Gastroesophageal sphincter (tissue), 3 donors: Measurements from ENCODE around the gene WDR5.

Source experiments
- POLR2A ChIP-seq, 2 donors: fragments of 450-650 bp; IDR thresholded peaks; one replicate each; pipeline ENCODE4 v1.6.1; 2017; ENCODE audit warnings: antibody characterized with exemption in 2 of 2, mild to moderate bottlenecking in 2 of 2, moderate library complexity in 1 of 2
- TF ChIP-seq, protein P1 (sequence below), 4 experiments: fragments of 200-600 bp in 2 of 4; fragments of 450-650 bp in 2 of 4; sonication (generic) in 1 of 4; IDR thresholded peaks; one replicate each; pipeline ENCODE4 v1.5.1; 2017 to 2019; ENCODE audit warnings: antibody characterized with exemption in 4 of 4, mild to moderate bottlenecking in 2 of 4, moderate library complexity in 2 of 4

DNA sequence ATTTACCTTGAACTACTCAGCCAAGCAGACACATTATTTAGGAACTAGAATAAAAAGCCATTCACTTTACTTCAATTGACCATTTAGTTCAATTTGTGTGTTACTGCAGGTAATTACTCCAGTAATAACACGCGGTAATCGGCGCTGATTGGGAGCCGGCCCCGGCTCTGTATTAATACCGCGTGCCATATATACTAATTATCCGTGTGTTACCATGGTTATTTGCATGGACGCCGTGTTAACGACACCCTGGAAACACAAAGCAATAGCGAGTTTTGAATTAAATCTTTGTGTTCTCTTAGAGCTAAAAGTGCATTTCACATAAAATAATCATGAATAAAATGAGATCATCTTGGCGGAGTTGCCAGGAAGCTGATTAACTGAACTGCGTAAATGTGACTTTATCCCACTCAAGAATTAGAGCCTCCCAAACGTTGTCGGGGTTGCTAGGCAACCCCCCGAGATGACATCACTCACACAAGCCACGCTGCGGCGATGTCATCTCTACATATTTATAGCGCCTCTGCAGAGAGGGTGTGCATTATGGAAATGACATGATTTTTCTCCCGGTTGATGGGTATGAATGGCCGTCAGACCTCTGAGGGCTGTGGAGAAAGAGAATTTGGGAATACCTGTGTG lies 69.9 kb downstream of the WDR5 start:
- TF ChIP-seq, protein P1, sequence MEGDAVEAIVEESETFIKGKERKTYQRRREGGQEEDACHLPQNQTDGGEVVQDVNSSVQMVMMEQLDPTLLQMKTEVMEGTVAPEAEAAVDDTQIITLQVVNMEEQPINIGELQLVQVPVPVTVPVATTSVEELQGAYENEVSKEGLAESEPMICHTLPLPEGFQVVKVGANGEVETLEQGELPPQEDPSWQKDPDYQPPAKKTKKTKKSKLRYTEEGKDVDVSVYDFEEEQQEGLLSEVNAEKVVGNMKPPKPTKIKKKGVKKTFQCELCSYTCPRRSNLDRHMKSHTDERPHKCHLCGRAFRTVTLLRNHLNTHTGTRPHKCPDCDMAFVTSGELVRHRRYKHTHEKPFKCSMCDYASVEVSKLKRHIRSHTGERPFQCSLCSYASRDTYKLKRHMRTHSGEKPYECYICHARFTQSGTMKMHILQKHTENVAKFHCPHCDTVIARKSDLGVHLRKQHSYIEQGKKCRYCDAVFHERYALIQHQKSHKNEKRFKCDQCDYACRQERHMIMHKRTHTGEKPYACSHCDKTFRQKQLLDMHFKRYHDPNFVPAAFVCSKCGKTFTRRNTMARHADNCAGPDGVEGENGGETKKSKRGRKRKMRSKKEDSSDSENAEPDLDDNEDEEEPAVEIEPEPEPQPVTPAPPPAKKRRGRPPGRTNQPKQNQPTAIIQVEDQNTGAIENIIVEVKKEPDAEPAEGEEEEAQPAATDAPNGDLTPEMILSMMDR (IDR thresholded peaks at IDR 0.05) = no peak
- TF ChIP-seq POLR2A (IDR thresholded peaks at IDR 0.05) = no peak
